ENCODE data around the gene FMO3.

- no peak for TF ChIP-seq CTCF (IDR thresholded peaks at IDR 0.05)
- TF ChIP-seq POLR2A (IDR thresholded peaks at IDR 0.05), result no peak
These were observed 37.8 kb downstream of the FMO3 start for GRCh38 chr1:171128463-171128862.
